PC-3 (cell line): ENCODE measurements around the gene NFYA. TPM values are rescaled to one million over a fixed set of nuclear protein-coding genes. Genes with fewer than 3 reads are reported as not detected.

Experiments
- ATAC-seq: fragments of 200-7000 bp; cut with Tn5 transposase; 2 replicates; pipeline ENCODE4 v1.9.1; 2020; ENCODE audit warnings: mild to moderate bottlenecking, moderate library complexity
- BruUV-seq: library from RNA; stranded (reverse); fragments of 400-500 nt; replicated peaks from 2 replicates; lab custom pipeline; 2021; lab: Mats Ljungman, UMichigan
- CTCF ChIA-PET: fragments of 300-600 bp; sonication (Branson Sonifier 250); formaldehyde crosslinking; loops from one replicate; lab custom pipeline; 2022; ENCODE audit warnings: antibody characterized with exemption; lab: Charles Lee
- POLR2A ChIA-PET: fragments of 300-600 bp; sonication (Branson Sonifier 250); formaldehyde crosslinking; loops from one replicate; lab custom pipeline; 2022; ENCODE audit warnings: antibody characterized with exemption; ENCODE audit not compliant: unreplicated experiment; lab: Charles Lee
- DNase-seq: peaks from one replicate; pipeline ENCODE4 v3.0.0-alpha.2; 2015
- H2AFZ ChIP-seq: fragments of 300-600 bp; sonication (generic); 2 replicates; pipeline ENCODE4 v1.6.0; 2016; ENCODE audit warnings: antibody characterized with exemption, low read length
- H3F3A ChIP-seq: fragments of 300-600 bp; sonication (generic); one replicate; pipeline ENCODE4 v1.6.0; 2017; ENCODE audit warnings: antibody characterized with exemption, low read length, control low read depth, mild to moderate bottlenecking; ENCODE audit not compliant: unreplicated experiment
- H3K27ac ChIP-seq: fragments of 300-600 bp; sonication (generic); 2 replicates; pipeline ENCODE4 v1.5.1; 2016; ENCODE audit warnings: mild to moderate bottlenecking, low read length
- H3K27me3 ChIP-seq: fragments of 300-600 bp; sonication (generic); 2 replicates; pipeline ENCODE4 v1.6.1; 2016; ENCODE audit warnings: low read length, mixed read lengths
- H3K36me3 ChIP-seq: fragments of 300-600 bp; sonication (generic); 2 replicates; pipeline ENCODE4 v1.6.1; 2016; ENCODE audit warnings: low read depth, mixed run types, low read length, mixed read lengths
- H3K4me1 ChIP-seq: fragments of 300-600 bp; sonication (generic); 2 replicates; pipeline ENCODE4 v1.5.1; 2016; ENCODE audit warnings: low read length; ENCODE audit not compliant: insufficient read depth
- H3K4me2 ChIP-seq: fragments of 300-600 bp; sonication (generic); 2 replicates; pipeline ENCODE4 v1.6.0; 2016; ENCODE audit warnings: low read length
- H3K4me3 ChIP-seq: fragments of 300-600 bp; sonication (generic); 2 replicates; pipeline ENCODE4 v1.5.1; 2016; ENCODE audit warnings: mild to moderate bottlenecking, low read length, mixed read lengths
- H3K79me2 ChIP-seq: fragments of 300-600 bp; sonication (generic); 2 replicates; pipeline ENCODE4 v1.6.1; 2017; ENCODE audit warnings: low read length, mixed read lengths
- H3K9ac ChIP-seq: fragments of 300-600 bp; sonication (generic); 2 replicates; pipeline ENCODE4 v1.6.0; 2016; ENCODE audit warnings: mild to moderate bottlenecking, low read length
- H3K9me2 ChIP-seq: fragments of 300-600 bp; sonication (generic); replicated peaks from 2 replicates; pipeline ENCODE4 v1.6.1; 2016; ENCODE audit warnings: mixed run types, low read length, mixed read lengths
- H3K9me3 ChIP-seq: fragments of 300-600 bp; sonication (generic); 2 replicates; pipeline ENCODE4 v1.6.1; 2016; ENCODE audit warnings: low read length, mixed read lengths
- H4K20me1 ChIP-seq: fragments of 300-600 bp; sonication (generic); 2 replicates; pipeline ENCODE4 v1.6.1; 2016; ENCODE audit warnings: low read length, mixed read lengths
- EZH2 ChIP-seq: fragments of 300-600 bp; sonication (generic); IDR thresholded peaks from one replicate; pipeline ENCODE4 v1.6.1; 2017; ENCODE audit warnings: antibody characterized with exemption, mild to moderate bottlenecking, low read length; ENCODE audit not compliant: unreplicated experiment
- EZH2phosphoT487 ChIP-seq: fragments of 300-600 bp; sonication (generic); IDR thresholded peaks from 2 replicates; pipeline ENCODE4 v1.6.1; 2018; ENCODE audit warnings: mild to moderate bottlenecking, antibody characterized with exemption, low read length, borderline replicate concordance
- intact Hi-C: fragments of 100-400 bp; cut with micrococcal nuclease; formaldehyde crosslinking; loops from 2 replicates; pipeline ENCODE4 v1.9.0; 2023
- total RNA-seq: library from RNA; depleted of rRNA; stranded (reverse); fragments of >200 nt; gene quantifications from 2 replicates; pipeline ENCODE4 v1.2.3, GENCODE V29; 2014
- TF ChIP-seq, protein P1 (sequence below): fragments of 300-600 bp; sonication (generic); conservative IDR thresholded peaks from 2 replicates; pipeline ENCODE4 v1.5.1; 2017; ENCODE audit warnings: antibody characterized with exemption, low read depth, mild to moderate bottlenecking, low read length

NFYA gene
- total RNA-seq, 1 experiment from 2014 or later: 31.7 TPM

DNA sequence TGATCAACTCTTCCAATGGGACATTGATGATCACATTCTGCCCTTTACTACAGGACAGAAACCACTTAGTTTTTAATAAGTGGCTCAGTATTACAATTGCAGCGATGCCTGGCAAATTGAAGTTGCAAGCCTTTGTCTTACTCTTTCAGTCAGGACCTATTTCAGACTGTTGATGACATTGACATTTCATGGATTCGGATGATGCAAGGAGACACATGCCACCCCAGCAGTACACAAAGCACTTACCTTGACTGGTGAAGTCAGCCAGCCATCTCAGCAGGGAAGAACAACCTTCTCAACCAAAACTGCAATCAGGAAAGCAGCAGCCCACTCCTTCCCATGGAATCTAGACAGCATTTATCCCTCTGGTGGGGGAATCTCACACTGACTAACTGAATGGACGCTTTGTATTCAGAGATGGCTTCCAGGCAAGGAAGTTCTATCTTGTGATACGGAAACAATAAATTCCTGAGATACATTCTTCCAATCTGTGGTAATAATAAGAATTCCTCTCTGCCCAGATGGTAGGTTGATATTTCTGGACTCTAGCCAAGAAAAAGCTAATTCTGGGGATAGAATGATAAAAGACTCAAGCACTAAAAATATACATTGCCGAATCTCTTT, 24.8 kb downstream of the NFYA start:
- no peak for DNase-seq
- no peak overlapping the region for H2AFZ ChIP-seq
- no peak for ATAC-seq
- no peaks in the 10 kb centered on the region for H3K9me2 ChIP-seq
- peaks cover 3% of the 10 kb centered on the region for H3F3A ChIP-seq
- no peaks in the 10 kb centered on the region for H3K9me3 ChIP-seq
- intact Hi-C loops: no loop called here
- H3K4me2 ChIP-seq: no peak overlapping the region
- TF ChIP-seq EZH2phosphoT487 (no peak), EZH2 (no peak)
- TF ChIP-seq, protein P1, sequence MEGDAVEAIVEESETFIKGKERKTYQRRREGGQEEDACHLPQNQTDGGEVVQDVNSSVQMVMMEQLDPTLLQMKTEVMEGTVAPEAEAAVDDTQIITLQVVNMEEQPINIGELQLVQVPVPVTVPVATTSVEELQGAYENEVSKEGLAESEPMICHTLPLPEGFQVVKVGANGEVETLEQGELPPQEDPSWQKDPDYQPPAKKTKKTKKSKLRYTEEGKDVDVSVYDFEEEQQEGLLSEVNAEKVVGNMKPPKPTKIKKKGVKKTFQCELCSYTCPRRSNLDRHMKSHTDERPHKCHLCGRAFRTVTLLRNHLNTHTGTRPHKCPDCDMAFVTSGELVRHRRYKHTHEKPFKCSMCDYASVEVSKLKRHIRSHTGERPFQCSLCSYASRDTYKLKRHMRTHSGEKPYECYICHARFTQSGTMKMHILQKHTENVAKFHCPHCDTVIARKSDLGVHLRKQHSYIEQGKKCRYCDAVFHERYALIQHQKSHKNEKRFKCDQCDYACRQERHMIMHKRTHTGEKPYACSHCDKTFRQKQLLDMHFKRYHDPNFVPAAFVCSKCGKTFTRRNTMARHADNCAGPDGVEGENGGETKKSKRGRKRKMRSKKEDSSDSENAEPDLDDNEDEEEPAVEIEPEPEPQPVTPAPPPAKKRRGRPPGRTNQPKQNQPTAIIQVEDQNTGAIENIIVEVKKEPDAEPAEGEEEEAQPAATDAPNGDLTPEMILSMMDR: no peak
- no peaks in the 10 kb centered on the region for H3K79me2 ChIP-seq
- no peak overlapping the region for H3K9ac ChIP-seq
- POLR2A ChIA-PET: no interaction called here
- H3K36me3 ChIP-seq: peaks cover 76% of the 10 kb centered on the region
- no peak overlapping the region for H3K27ac ChIP-seq
- 0 out of 2 replicates have a peak, but pooled peaks cover 10% of the 10 kb centered on the region for H4K20me1 ChIP-seq
- H3K4me1 ChIP-seq: no peaks in the 10 kb centered on the region
- H3K27me3 ChIP-seq: no peaks in the 10 kb centered on the region
- no peak overlapping the region for H3K4me3 ChIP-seq
- no TSS peak for BruUV-seq
- CTCF ChIA-PET: no interaction called here

DNA sequence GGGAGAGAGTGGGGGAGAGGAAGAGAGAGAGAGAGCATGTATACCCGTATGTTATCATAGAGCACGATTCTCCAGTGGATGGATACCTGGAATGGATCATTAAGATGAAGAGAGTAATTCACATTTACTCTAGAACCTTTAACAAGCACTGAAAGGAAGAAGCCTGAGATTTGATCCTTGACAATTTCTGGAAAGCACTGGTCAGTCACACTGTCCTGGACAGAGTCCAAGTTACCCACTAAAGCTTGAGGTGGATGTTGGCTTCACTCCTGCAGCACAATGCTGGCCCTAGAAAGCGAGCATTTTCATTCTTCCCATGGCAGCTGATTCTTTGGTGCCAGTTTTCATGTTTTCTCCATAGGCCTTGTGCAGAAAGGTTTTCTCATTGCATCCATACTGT, 25.6 kb downstream of the NFYA start:
- H3K4me3 ChIP-seq: no peak overlapping the region
- CTCF ChIA-PET: no interaction called here
- no peak overlapping the region for H3K9ac ChIP-seq
- H3K27me3 ChIP-seq: no peaks in the 10 kb centered on the region
- ATAC-seq (no peak), DNase-seq (no peak)
- H3K9me3 ChIP-seq: no peaks in the 10 kb centered on the region
- TF ChIP-seq EZH2phosphoT487 (no peak), EZH2 (no peak)
- TF ChIP-seq, protein P1: no peak
- H3K36me3 ChIP-seq: peaks cover 69% of the 10 kb centered on the region
- no peaks in the 10 kb centered on the region for H3K79me2 ChIP-seq
- no peak overlapping the region for H2AFZ ChIP-seq
- no peak overlapping the region for H3K4me2 ChIP-seq
- H3F3A ChIP-seq: peaks cover 6% of the 10 kb centered on the region
- no peaks in the 10 kb centered on the region for H3K9me2 ChIP-seq
- intact Hi-C loops: no loop called here
- 0 out of 2 replicates have a peak, but pooled peaks cover 12% of the 10 kb centered on the region for H4K20me1 ChIP-seq
- H3K27ac ChIP-seq: no peak overlapping the region
- BruUV-seq: TSS peak; percentile 11
- POLR2A ChIA-PET: no interaction called here
- H3K4me1 ChIP-seq: no peaks in the 10 kb centered on the region

DNA sequence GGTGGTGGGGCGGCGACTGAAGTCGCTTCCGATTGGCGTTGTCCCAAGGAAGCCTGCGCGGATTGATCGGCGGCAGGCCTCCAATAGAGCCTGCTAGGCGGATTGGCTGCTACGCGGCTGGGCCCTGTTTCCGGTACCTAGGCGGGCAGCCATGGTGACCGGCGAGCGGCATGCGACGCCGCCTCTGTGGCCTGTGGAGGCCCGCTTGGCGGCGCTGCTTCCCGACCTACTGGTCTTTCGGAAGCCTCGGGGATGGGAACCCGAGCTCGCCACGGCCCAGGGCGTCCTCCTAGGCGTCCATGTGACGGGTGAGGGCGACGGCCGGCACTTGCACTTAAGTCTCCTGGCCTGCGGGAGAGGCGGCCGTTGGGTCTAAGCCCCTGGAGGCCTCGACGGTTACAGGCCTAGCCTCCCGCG, 28.1 kb downstream of the NFYA start:
- peaks cover 6% of the 10 kb centered on the region for H3F3A ChIP-seq
- no TSS peak for BruUV-seq
- ATAC-seq (no peak), DNase-seq (no peak)
- H3K4me3 ChIP-seq: no peak overlapping the region
- intact Hi-C loops: no loop called here
- H4K20me1 ChIP-seq: 0 out of 2 replicates have a peak, but pooled peaks cover 12% of the 10 kb centered on the region
- H3K9ac ChIP-seq: no peak overlapping the region
- H2AFZ ChIP-seq: no peak overlapping the region
- ChIA-PET POLR2A (no interaction called here), CTCF (no interaction called here)
- TF ChIP-seq EZH2: no peak
- TF ChIP-seq, protein P1: no peak
- TF ChIP-seq EZH2phosphoT487: no peak
- no peak overlapping the region for H3K4me2 ChIP-seq
- no peaks in the 10 kb centered on the region for H3K9me3 ChIP-seq
- no peaks in the 10 kb centered on the region for H3K27me3 ChIP-seq
- H3K9me2 ChIP-seq: no peaks in the 10 kb centered on the region
- H3K27ac ChIP-seq: no peak overlapping the region
- H3K4me1 ChIP-seq: no peaks in the 10 kb centered on the region
- H3K36me3 ChIP-seq: peaks cover 46% of the 10 kb centered on the region
- H3K79me2 ChIP-seq: no peaks in the 10 kb centered on the region
